ENCODE results near the gene FGF11. TPM values are rescaled to one million over a fixed set of nuclear protein-coding genes. Genes with fewer than 3 reads are reported as not detected.

Gene FGF11
- total and polyA plus RNA-seq, 2 of the 4 experiments (the other 2 are of a cell fraction), result 0.18 to 1.1 TPM

- ChIA-PET POLR2A (ENCODE audit: unreplicated experiment) (interaction anchor here (0.7 kb wide), 1 partner anchor 34 kb away, joined by 3 read pairs; no protein-coding TSS in a partner anchor), CTCF (no interaction called here)
- peak; percentile 75 for DNase-seq
- H3K79me1 ChIP-seq (ENCODE audit: low read depth in 1 of 2, low read length in 2 of 2), result no peaks in the 10 kb centered on the region
- H2AK9ac ChIP-seq (replicated peaks; ENCODE audit: low read depth, low read length, poor library complexity), result peak overlapping the region; percentile 33
- H3K14ac ChIP-seq (replicated peaks; ENCODE audit: low read depth, low read length), result no peak overlapping the region
- no peaks in the 10 kb centered on the region for H3K36me3 ChIP-seq (ENCODE audit: control insufficient read depth, insufficient read depth, low read length)
- H2BK20ac ChIP-seq (ENCODE audit: low read depth, low read length), result peak overlapping the region; percentile 33; the same call in 1 of the 2 replicates
- peaks cover 22% of the 10 kb centered on the region for H3K4me1 ChIP-seq (ENCODE audit: control insufficient read depth, insufficient read depth, low read length)
- intact Hi-C loops (cut with micrococcal nuclease) (no loop called here), dilution Hi-C loops (cut with HindIII; ENCODE audit: low sequenced_read_pairs, unreplicated experiment) (no loop called here), in situ Hi-C loops (cut with MboI; ENCODE audit: low sequenced_read_pairs) (no loop called here)
- no peak overlapping the region; the same call in 1 of the 2 replicates for H3K23ac ChIP-seq (ENCODE audit: low read depth, low read length)
- H4K20me1 ChIP-seq (ENCODE audit: insufficient read depth, low read length), result 0 out of 2 replicates have a peak, but pooled peaks cover 3% of the 10 kb centered on the region
- H3K18ac ChIP-seq (ENCODE audit: low read depth, low read length), result no peak overlapping the region
- no peak overlapping the region for H3K56ac ChIP-seq (ENCODE audit: extremely low read depth, insufficient read depth, low read length)
- WGBS, 2 experiments (ENCODE audit: extremely low coverage in 2 of 2, insufficient read length in 1 of 2), result 100% methylated on average over 1 of the region's 7 CpGs; no CpG with 5 or more reads in 1 of the 2 experiments
- H2BK5ac ChIP-seq (ENCODE audit: low read depth, low read length, poor library complexity, severe bottlenecking), result peak overlapping the region; percentile 10
- no peak overlapping the region for H3K4ac ChIP-seq (ENCODE audit: low read depth, low read length)
- ATAC-seq (ENCODE audit: low read depth), result no peak
- no peak overlapping the region for H3K27ac ChIP-seq (ENCODE audit: insufficient read depth, low read length)
- no peak overlapping the region for H4K8ac ChIP-seq (ENCODE audit: low read depth in 2 of 2, low read length in 2 of 2)
- H2AFZ ChIP-seq (replicated peaks; ENCODE audit: low read length, poor library complexity), result no peak overlapping the region
- H3K4me2 ChIP-seq (ENCODE audit: low read depth, low read length), result no peak overlapping the region
- peak overlapping the region; percentile 13; the same call in 1 of the 2 replicates for H2AK5ac ChIP-seq (ENCODE audit: low read depth, low read length)
- H3K9me3 ChIP-seq (ENCODE audit: control insufficient read depth, insufficient read depth, low read length), result no peaks in the 10 kb centered on the region
- H3K4me3 ChIP-seq (ENCODE audit: insufficient read depth, low read depth, low read length), result no peak overlapping the region
- H4K91ac ChIP-seq (ENCODE audit: insufficient read depth, low read depth, low read length), result peak overlapping the region; percentile 49; the same call in 1 of the 2 replicates
- no peak overlapping the region for H2BK15ac ChIP-seq (ENCODE audit: low read depth, low read length)
- no peak overlapping the region for H4K5ac ChIP-seq (ENCODE audit: low read depth, low read length)
- peaks cover 47% of the 10 kb centered on the region for H3K27me3 ChIP-seq (ENCODE audit: control insufficient read depth, insufficient read depth, low read length)
- TF ChIP-seq CTCF (conservative IDR thresholded peaks at IDR 0.05; ENCODE audit: low read depth, low read length) (no peak), CEBPB (IDR thresholded peaks at IDR 0.05; ENCODE audit: low read depth, low read length) (no peak), MAZ (IDR thresholded peaks at IDR 0.05; ENCODE audit: borderline replicate concordance, low read depth, low read length) (no peak), MXI1 (IDR thresholded peaks at IDR 0.05; ENCODE audit: borderline replicate concordance, low read depth, low read length) (no peak), USF2 (IDR thresholded peaks at IDR 0.05; ENCODE audit: low read depth, low read length) (no peak), SMC3 (IDR thresholded peaks at IDR 0.05; ENCODE audit: low read depth, low read length) (no peak), MAFK (IDR thresholded peaks at IDR 0.05; ENCODE audit: low read depth, low read length) (no peak), RFX5 (IDR thresholded peaks at IDR 0.05; ENCODE audit: low read depth, low read length) (no peak), POLR2A (IDR thresholded peaks at IDR 0.05; ENCODE audit: low read depth, low read length) (no peak)
- H3K9me1 ChIP-seq (ENCODE audit: insufficient read depth, low read length), result 0 out of 2 replicates have a peak, but pooled peaks cover 8% of the 10 kb centered on the region
- BruUV-seq (replicated peaks), result no TSS peak
- H2BK120ac ChIP-seq (ENCODE audit: low read depth, low read length), result 0 out of 2 replicates have a peak overlapping the region, but pooled peaks have one; percentile 40
- H3K9ac ChIP-seq (ENCODE audit: low read depth, low read length), result no peak overlapping the region
These were observed 4.5 kb downstream of the FGF11 start for GRCh38 chr17:7443499-7444485.
